Measurements from ENCODE around the gene CDADC1. TPM values are rescaled to one million over a fixed set of nuclear protein-coding genes. Genes with fewer than 3 reads are reported as not detected.

The CDADC1 gene
- polyA plus RNA-seq, 1 of the 3 experiments (the other 2 are of a cell fraction): 3.5 TPM

DNA sequence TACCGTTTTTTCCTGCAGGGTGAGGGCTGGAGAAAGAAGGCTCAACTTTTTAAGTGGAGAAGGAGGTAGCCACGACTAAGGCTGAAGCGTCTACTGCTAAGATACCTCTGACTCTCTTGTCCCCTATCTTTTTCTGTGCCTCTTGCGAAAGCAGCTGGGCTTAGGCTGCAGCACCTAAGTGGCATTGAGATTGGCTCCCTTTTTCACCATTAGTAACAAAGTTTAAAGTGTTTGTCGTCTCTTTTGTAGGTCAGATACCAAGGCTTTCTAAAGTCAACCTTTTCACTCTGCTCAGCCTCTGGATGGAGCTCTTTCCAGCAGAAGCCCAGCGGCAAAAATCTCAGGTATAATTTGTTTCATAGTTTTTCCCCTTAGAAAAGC, 887 bp downstream of the CDADC1 start:
- peak; percentile 8 for DNase-seq
- no peaks in the 10 kb centered on the region for H4K20me1 ChIP-seq (ENCODE audit: insufficient read depth)
- WGBS (ENCODE audit: low lambda C conversion rate): 6% methylated on average over 6 of the region's 6 CpGs
- H3K79me2 ChIP-seq (ENCODE audit: insufficient read depth): peaks cover 19% of the 10 kb centered on the region; the same call in 1 of the 2 replicates
- TF ChIP-seq, protein P1, sequence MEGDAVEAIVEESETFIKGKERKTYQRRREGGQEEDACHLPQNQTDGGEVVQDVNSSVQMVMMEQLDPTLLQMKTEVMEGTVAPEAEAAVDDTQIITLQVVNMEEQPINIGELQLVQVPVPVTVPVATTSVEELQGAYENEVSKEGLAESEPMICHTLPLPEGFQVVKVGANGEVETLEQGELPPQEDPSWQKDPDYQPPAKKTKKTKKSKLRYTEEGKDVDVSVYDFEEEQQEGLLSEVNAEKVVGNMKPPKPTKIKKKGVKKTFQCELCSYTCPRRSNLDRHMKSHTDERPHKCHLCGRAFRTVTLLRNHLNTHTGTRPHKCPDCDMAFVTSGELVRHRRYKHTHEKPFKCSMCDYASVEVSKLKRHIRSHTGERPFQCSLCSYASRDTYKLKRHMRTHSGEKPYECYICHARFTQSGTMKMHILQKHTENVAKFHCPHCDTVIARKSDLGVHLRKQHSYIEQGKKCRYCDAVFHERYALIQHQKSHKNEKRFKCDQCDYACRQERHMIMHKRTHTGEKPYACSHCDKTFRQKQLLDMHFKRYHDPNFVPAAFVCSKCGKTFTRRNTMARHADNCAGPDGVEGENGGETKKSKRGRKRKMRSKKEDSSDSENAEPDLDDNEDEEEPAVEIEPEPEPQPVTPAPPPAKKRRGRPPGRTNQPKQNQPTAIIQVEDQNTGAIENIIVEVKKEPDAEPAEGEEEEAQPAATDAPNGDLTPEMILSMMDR (IDR thresholded peaks at IDR 0.05): peak; percentile 48
- TF ChIP-seq TEAD4 (IDR thresholded peaks at IDR 0.05; ENCODE audit: borderline replicate concordance, insufficient read depth): no peak
- H3K36me3 ChIP-seq (replicated peaks in 1 of 2; ENCODE audit: control insufficient read depth in 1 of 2, insufficient read depth in 2 of 2, low read length in 1 of 2): peaks cover 17 to 18% of the 10 kb centered on the region in 2 experiments
- no peaks in the 10 kb centered on the region for H3K9me2 ChIP-seq
- peaks cover 0 to 4% of the 10 kb centered on the region in 2 experiments; a peak in 2 of 4 replicates for H3K4me1 ChIP-seq (ENCODE audit: control insufficient read depth in 1 of 2, insufficient read depth in 2 of 2, low read depth in 1 of 2, low read length in 1 of 2)
- CTCF ChIA-PET: interaction anchor here (0.8 to 2.8 kb wide), 5 partner anchors 9 to 137 kb away, joined by 3 to 18 read pairs (median 3); no protein-coding TSS in a partner anchor
- no peaks in the 10 kb centered on the region for H3K9me3 ChIP-seq
- H3K27ac ChIP-seq (ENCODE audit: low read depth in 2 of 2, low read length in 1 of 2): peak overlapping the region in 1 of 2 experiments; percentile 71; a peak in 2 of 4 replicates
- peaks cover 8% of the 10 kb centered on the region for H3F3A ChIP-seq (replicated peaks; ENCODE audit: insufficient read depth)
- no peaks in the 10 kb centered on the region for H3K27me3 ChIP-seq (ENCODE audit: insufficient read depth)
- peak overlapping the region; percentile 88 for H3K4me2 ChIP-seq
- peak overlapping the region; percentile 98 for H2AFZ ChIP-seq (ENCODE audit: low read depth)
- peak overlapping the region; percentile 83 for H3K9ac ChIP-seq
- H3K4me3 ChIP-seq (ENCODE audit: low read depth in 2 of 2, low read length in 1 of 2): peak overlapping the region; percentile 71 to 75
- POLR2A ChIA-PET: interaction anchor here (1.7 kb wide), 1 partner anchor 195 kb away, joined by 14 read pairs; the partner anchor contains the start of genes CAB39L and SETDB2

- POLR2A ChIA-PET: no interaction called here
- H2AFZ ChIP-seq (ENCODE audit: low read depth): no peak overlapping the region
- peaks cover 33 to 34% of the 10 kb centered on the region in 2 experiments for H3K36me3 ChIP-seq (replicated peaks in 1 of 2; ENCODE audit: control insufficient read depth in 1 of 2, insufficient read depth in 2 of 2, low read length in 1 of 2)
- H3K4me3 ChIP-seq (ENCODE audit: low read depth in 2 of 2, low read length in 1 of 2): no peak overlapping the region
- H4K20me1 ChIP-seq (ENCODE audit: insufficient read depth): no peaks in the 10 kb centered on the region
- no peaks in the 10 kb centered on the region for H3K9me3 ChIP-seq
- peaks cover 19% of the 10 kb centered on the region; the same call in 1 of the 2 replicates for H3K79me2 ChIP-seq (ENCODE audit: insufficient read depth)
- H3K9ac ChIP-seq: no peak overlapping the region
- H3K9me2 ChIP-seq: no peaks in the 10 kb centered on the region
- H3F3A ChIP-seq (replicated peaks; ENCODE audit: insufficient read depth): peaks cover 8% of the 10 kb centered on the region
- no peak for TF ChIP-seq YY1 (IDR thresholded peaks at IDR 0.05; ENCODE audit: low read depth)
- no peak for TF ChIP-seq PBX3 (IDR thresholded peaks at IDR 0.05)
- no peak for TF ChIP-seq CHD2 (IDR thresholded peaks at IDR 0.05; ENCODE audit: low read length, partially characterized antibody)
- no peak for TF ChIP-seq JUND (IDR thresholded peaks at IDR 0.05)
- H3K27me3 ChIP-seq (ENCODE audit: insufficient read depth): no peaks in the 10 kb centered on the region
- DNase-seq: no peak
- 96% methylated on average over 5 of the region's 5 CpGs for WGBS (ENCODE audit: low lambda C conversion rate)
- CTCF ChIA-PET: interaction anchor here (1.8 kb wide), 1 partner anchor 355 kb away, joined by 4 read pairs; no protein-coding TSS in a partner anchor
- H3K27ac ChIP-seq (ENCODE audit: low read depth in 2 of 2, low read length in 1 of 2): no peak overlapping the region
- H3K4me2 ChIP-seq: no peak overlapping the region
- H3K4me1 ChIP-seq (ENCODE audit: control insufficient read depth in 1 of 2, insufficient read depth in 2 of 2, low read depth in 1 of 2, low read length in 1 of 2): peaks cover 0 to 4% of the 10 kb centered on the region in 2 experiments; a peak in 2 of 4 replicates
Measured at GRCh38 chr13:49251326-49251725, 3.6 kb downstream of the CDADC1 start.

- H3K79me2 ChIP-seq (ENCODE audit: insufficient read depth): peaks cover 19% of the 10 kb centered on the region; the same call in 1 of the 2 replicates
- H3K27ac ChIP-seq (ENCODE audit: low read depth in 2 of 2, low read length in 1 of 2): no peak overlapping the region
- no peak for DNase-seq
- no peak overlapping the region for H2AFZ ChIP-seq (ENCODE audit: low read depth)
- peaks cover 0 to 4% of the 10 kb centered on the region in 2 experiments; a peak in 2 of 4 replicates for H3K4me1 ChIP-seq (ENCODE audit: control insufficient read depth in 1 of 2, insufficient read depth in 2 of 2, low read depth in 1 of 2, low read length in 1 of 2)
- CTCF ChIA-PET: no interaction called here
- H3K9me2 ChIP-seq: no peaks in the 10 kb centered on the region
- H3K9ac ChIP-seq: no peak overlapping the region
- WGBS (ENCODE audit: low lambda C conversion rate): 100% methylated on average over 1 of the region's 1 CpG
- POLR2A ChIA-PET: no interaction called here
- no peaks in the 10 kb centered on the region for H4K20me1 ChIP-seq (ENCODE audit: insufficient read depth)
- H3K27me3 ChIP-seq (ENCODE audit: insufficient read depth): no peaks in the 10 kb centered on the region
- no peak overlapping the region for H3K4me2 ChIP-seq
- no peaks in the 10 kb centered on the region for H3K9me3 ChIP-seq
- H3F3A ChIP-seq (replicated peaks; ENCODE audit: insufficient read depth): peaks cover 8% of the 10 kb centered on the region
- H3K4me3 ChIP-seq (ENCODE audit: low read depth in 2 of 2, low read length in 1 of 2): no peak overlapping the region
- H3K36me3 ChIP-seq (replicated peaks in 1 of 2; ENCODE audit: control insufficient read depth in 1 of 2, insufficient read depth in 2 of 2, low read length in 1 of 2): peaks cover 41 to 42% of the 10 kb centered on the region in 2 experiments
- TF ChIP-seq NFIC (IDR thresholded peaks at IDR 0.05; ENCODE audit: borderline replicate concordance): no peak
- TF ChIP-seq RAD21 (IDR thresholded peaks at IDR 0.05; ENCODE audit: low read length): no peak
- TF ChIP-seq, protein P2, sequence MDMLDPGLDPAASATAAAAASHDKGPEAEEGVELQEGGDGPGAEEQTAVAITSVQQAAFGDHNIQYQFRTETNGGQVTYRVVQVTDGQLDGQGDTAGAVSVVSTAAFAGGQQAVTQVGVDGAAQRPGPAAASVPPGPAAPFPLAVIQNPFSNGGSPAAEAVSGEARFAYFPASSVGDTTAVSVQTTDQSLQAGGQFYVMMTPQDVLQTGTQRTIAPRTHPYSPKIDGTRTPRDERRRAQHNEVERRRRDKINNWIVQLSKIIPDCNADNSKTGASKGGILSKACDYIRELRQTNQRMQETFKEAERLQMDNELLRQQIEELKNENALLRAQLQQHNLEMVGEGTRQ (IDR thresholded peaks at IDR 0.05; ENCODE audit: borderline replicate concordance, low read depth, low read length): no peak
- TF ChIP-seq CHD2 (IDR thresholded peaks at IDR 0.05; ENCODE audit: low read length, partially characterized antibody): no peak
- TF ChIP-seq, protein P3, sequence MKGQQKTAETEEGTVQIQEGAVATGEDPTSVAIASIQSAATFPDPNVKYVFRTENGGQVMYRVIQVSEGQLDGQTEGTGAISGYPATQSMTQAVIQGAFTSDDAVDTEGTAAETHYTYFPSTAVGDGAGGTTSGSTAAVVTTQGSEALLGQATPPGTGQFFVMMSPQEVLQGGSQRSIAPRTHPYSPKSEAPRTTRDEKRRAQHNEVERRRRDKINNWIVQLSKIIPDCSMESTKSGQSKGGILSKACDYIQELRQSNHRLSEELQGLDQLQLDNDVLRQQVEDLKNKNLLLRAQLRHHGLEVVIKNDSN (IDR thresholded peaks at IDR 0.05; ENCODE audit: borderline replicate concordance, low read depth): no peak
- TF ChIP-seq EP300 (IDR thresholded peaks at IDR 0.05; ENCODE audit: borderline replicate concordance in 1 of 2, low read depth in 1 of 2, low read length in 1 of 2): no peak
- TF ChIP-seq FOXM1 (IDR thresholded peaks at IDR 0.05; ENCODE audit: low read depth): no peak
- TF ChIP-seq RFX5 (IDR thresholded peaks at IDR 0.05; ENCODE audit: low read length): no peak
- no peak for TF ChIP-seq MXI1 (IDR thresholded peaks at IDR 0.05; ENCODE audit: low read depth, low read length)
- TF ChIP-seq, protein P4, sequence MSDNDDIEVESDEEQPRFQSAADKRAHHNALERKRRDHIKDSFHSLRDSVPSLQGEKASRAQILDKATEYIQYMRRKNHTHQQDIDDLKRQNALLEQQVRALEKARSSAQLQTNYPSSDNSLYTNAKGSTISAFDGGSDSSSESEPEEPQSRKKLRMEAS (IDR thresholded peaks at IDR 0.05; ENCODE audit: low read depth): no peak
- no peak for TF ChIP-seq GABPA (IDR thresholded peaks at IDR 0.05; ENCODE audit: low read depth)
Measured at GRCh38 chr13:49253310-49253709, 5.6 kb downstream of the CDADC1 start.

All from SK-N-SH (cell line).